WERI-Rb-1 (cell line): ENCODE results near the gene LIFR.

Experiments
- DNase-seq: peaks from one replicate; pipeline ENCODE4 v3.0.0-alpha.2; 2020
- H3K27ac ChIP-seq: fragments of 250-450 bp; sonication (Bioruptor Pico); 2 replicates; pipeline ENCODE4 v1.5.1; 2020; ENCODE audit warnings: mild to moderate bottlenecking, moderate library complexity
- H3K27me3 ChIP-seq: fragments of 250-450 bp; sonication (Bioruptor Pico); 2 replicates; pipeline ENCODE4 v1.5.1; 2021; ENCODE audit warnings: mild to moderate bottlenecking, low read depth, moderate library complexity; ENCODE audit not compliant: insufficient read depth, severe bottlenecking
- H3K36me3 ChIP-seq: fragments of 250-450 bp; sonication (Bioruptor Pico); 2 replicates; pipeline ENCODE4 v1.5.1; 2020; ENCODE audit warnings: mild to moderate bottlenecking, moderate library complexity
- H3K4me3 ChIP-seq: 2 replicates; pipeline ENCODE4 v1.5.1; 2011; ENCODE audit warnings: low read depth, mild to moderate bottlenecking, control low read depth, low read length
- H3K9me3 ChIP-seq: fragments of 250-450 bp; sonication (Bioruptor Pico); 2 replicates; pipeline ENCODE4 v1.5.1; 2021; ENCODE audit warnings: mild to moderate bottlenecking, moderate library complexity; ENCODE audit not compliant: severe bottlenecking
- TF ChIP-seq, protein P1 (sequence below): IDR thresholded peaks from 2 replicates; pipeline ENCODE4 v1.5.1; 2011; ENCODE audit warnings: low read depth, mild to moderate bottlenecking, control low read depth, inconsistent platforms, low read length

LIFR gene

DNA sequence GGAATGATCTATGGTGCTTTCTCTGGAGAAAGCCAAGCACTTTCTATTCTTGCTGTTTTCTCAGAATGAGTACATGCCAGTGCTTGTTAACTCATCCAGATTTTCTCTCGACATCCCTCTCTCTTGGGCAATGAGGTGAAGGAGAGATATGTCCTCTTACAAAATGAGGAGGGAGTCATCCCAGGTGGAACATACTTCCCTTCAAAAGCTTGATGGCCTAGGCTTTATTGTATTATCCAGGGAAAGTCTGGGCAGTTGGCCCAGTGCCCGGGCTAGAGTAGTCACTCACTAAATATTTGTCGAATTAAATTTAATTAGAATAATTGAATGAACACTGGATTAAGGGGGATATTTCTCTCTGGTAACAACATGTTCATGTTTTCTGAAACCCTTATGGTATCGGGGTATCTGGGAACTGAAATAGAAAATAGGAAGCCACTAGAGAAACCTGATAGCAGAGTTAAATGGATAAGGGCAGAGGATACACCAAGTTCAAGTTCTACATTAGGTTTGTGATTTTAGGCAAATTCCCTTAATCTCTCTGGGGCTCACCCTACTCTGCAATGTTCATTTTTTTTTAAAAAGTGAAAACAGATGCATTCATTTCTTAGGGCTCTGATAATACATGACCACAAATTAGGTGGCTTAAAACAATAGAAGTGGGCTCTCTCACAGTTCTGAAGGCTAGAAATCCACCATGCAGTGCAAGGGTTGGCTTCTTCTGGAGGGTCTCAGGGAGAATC, 99.6 kb downstream of the LIFR start:
- no peak for DNase-seq
- Histone ChIP-seq H3K27ac (no peak overlapping the region), H3K27me3 (no peaks in the 10 kb centered on the region), H3K9me3 (no peaks in the 10 kb centered on the region), H3K4me3 (no peak overlapping the region), H3K36me3 (peaks cover 90% of the 10 kb centered on the region)
- TF ChIP-seq, protein P1, sequence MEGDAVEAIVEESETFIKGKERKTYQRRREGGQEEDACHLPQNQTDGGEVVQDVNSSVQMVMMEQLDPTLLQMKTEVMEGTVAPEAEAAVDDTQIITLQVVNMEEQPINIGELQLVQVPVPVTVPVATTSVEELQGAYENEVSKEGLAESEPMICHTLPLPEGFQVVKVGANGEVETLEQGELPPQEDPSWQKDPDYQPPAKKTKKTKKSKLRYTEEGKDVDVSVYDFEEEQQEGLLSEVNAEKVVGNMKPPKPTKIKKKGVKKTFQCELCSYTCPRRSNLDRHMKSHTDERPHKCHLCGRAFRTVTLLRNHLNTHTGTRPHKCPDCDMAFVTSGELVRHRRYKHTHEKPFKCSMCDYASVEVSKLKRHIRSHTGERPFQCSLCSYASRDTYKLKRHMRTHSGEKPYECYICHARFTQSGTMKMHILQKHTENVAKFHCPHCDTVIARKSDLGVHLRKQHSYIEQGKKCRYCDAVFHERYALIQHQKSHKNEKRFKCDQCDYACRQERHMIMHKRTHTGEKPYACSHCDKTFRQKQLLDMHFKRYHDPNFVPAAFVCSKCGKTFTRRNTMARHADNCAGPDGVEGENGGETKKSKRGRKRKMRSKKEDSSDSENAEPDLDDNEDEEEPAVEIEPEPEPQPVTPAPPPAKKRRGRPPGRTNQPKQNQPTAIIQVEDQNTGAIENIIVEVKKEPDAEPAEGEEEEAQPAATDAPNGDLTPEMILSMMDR = no peak

GRCh38 chr5:38455796-38456330, 100.6 kb downstream of the LIFR start:
- Histone ChIP-seq H3K9me3 (no peaks in the 10 kb centered on the region), H3K27me3 (no peaks in the 10 kb centered on the region), H3K27ac (no peak overlapping the region), H3K4me3 (no peak overlapping the region), H3K36me3 (peaks cover 95% of the 10 kb centered on the region)
- TF ChIP-seq, protein P1 = no peak
- no peak for DNase-seq

DNA sequence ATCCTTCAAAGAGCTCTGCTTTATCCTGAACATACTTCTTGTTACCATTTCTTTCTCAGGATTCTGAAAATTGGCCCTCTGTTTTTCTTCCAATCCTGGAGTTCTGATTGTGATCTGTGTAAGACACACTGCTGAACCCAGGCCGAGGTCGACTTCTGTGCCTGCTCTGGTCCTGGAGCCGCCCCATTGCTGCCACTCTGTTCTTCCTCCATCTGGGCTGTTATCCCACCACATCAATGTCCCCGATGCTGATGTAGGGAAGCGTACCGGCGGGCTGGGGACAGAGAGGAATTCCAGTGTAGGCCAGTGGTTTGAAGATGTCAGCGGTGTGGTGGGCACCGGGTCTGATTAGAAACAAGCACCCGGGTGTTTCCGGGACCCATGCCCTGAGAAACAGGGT, 102.5 kb downstream of the LIFR start:
- no peaks in the 10 kb centered on the region for H3K9me3 ChIP-seq

DNA sequence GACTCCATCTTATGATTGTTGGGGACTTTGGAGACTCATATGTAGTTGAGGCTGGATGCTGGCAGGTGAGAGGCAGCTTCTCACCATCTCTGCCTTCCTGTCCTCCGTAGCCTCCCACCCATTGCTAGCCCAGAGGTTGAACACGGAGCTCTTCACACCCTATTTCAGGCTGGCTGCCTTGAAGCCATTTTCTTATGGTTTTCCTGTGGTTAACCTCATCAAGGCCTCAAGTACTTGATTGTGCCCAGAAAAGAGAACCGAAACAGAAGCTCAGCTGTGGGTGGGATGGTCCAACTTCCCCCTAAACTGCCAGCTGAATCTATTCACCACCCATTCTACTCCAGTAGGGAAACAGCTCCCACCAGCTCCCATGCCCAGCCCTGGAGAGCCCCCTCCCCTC, 102.9 kb downstream of the LIFR start:
- peaks cover 79% of the 10 kb centered on the region for H3K36me3 ChIP-seq
- DNase-seq = no peak
- H3K4me3 ChIP-seq = no peak overlapping the region
- TF ChIP-seq, protein P1 = no peak
- H3K27me3 ChIP-seq = no peaks in the 10 kb centered on the region
- no peak overlapping the region for H3K27ac ChIP-seq
- no peaks in the 10 kb centered on the region for H3K9me3 ChIP-seq

More for the DNA sequence above, 102.5 kb downstream of the LIFR start:
- Histone ChIP-seq H3K27ac (no peak overlapping the region), H3K36me3 (peaks cover 79% of the 10 kb centered on the region), H3K27me3 (no peaks in the 10 kb centered on the region), H3K4me3 (no peak overlapping the region)
- TF ChIP-seq, protein P1 = no peak
- DNase-seq = no peak

DNA sequence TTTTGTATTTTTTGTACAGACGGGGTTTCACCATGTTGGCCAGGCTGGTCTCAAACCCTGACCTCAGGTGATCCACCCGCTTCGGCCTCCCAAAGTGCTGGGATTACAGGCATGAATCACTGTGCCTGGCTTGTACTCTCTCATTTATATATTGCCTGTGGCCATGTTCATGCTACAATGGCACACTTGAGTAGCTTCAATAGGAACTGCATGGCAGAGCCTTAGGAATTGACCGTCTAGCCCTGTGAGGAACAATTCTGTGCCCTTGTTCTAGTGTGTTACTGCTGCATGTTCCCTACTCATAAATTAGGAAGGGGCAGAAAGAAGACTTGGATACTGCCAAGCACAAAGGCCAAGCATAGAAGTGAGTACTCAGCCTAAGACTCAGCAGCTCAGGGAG, 104.2 kb downstream of the LIFR start:
- Histone ChIP-seq H3K27ac (no peak overlapping the region), H3K27me3 (no peaks in the 10 kb centered on the region), H3K36me3 (peaks cover 67% of the 10 kb centered on the region), H3K4me3 (no peak overlapping the region), H3K9me3 (no peaks in the 10 kb centered on the region)
- no peak for DNase-seq
- TF ChIP-seq, protein P1 = no peak
